ENCODE results near the gene FMN1. TPM values are rescaled to one million over a fixed set of nuclear protein-coding genes. Genes with fewer than 3 reads are reported as not detected.

The FMN1 gene
- total and polyA plus RNA-seq, 5 donors from 2014 or later: 0.32 to 8.9 (median 0.36) TPM; not detected in 2

DNA sequence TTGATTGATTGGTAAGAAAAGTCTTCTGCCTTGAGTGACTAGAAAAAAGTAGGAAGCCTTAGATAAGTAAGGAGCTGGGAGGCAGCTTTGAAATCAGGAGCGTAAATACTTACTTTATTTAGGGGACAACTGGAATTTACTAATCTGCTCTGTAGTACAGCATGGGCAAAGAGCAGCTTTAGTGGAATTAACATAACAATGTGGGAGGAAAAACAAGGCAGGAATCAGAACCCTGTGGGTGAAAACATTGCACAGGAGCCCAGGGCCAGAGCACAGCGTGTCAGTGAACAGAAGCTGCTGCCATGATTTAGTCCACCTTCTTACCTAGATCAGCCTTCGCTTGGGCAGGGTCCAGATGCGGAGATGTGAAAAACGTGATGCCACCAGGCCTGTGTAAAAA, 14.6 kb downstream of the FMN1 start:
- no peak overlapping the region for H3K27ac ChIP-seq (ENCODE audit: insufficient read depth, low read length, poor library complexity, severe bottlenecking)
- no peaks in the 10 kb centered on the region for H3K4me1 Mint-ChIP-seq
- no peak overlapping the region for H3K4me3 Mint-ChIP-seq
- H3K27me3 Mint-ChIP-seq: peaks cover 14% of the 10 kb centered on the region
- no peaks in the 10 kb centered on the region for H3K9me3 ChIP-seq (ENCODE audit: control insufficient read depth in 2 of 2, low read length in 2 of 2)
- H3K27me3 ChIP-seq (ENCODE audit: control insufficient read depth, insufficient read depth, low read length): peaks cover 3% of the 10 kb centered on the region
- no peak overlapping the region for H3K27ac Mint-ChIP-seq
- no peak for DNase-seq
- no peaks in the 10 kb centered on the region for H3K9me3 Mint-ChIP-seq
- H3K4me1 ChIP-seq (ENCODE audit: control insufficient read depth, insufficient read depth, low read length, poor library complexity, severe bottlenecking): no peaks in the 10 kb centered on the region
- H3K36me3 Mint-ChIP-seq: no peaks in the 10 kb centered on the region
- no peak overlapping the region for H3K4me3 ChIP-seq (ENCODE audit: low read depth, low read length)
- H3K36me3 ChIP-seq (ENCODE audit: control insufficient read depth, insufficient read depth, low read length): no peaks in the 10 kb centered on the region
- no peak for ATAC-seq (ENCODE audit: low read depth in 2 of 2)

DNA sequence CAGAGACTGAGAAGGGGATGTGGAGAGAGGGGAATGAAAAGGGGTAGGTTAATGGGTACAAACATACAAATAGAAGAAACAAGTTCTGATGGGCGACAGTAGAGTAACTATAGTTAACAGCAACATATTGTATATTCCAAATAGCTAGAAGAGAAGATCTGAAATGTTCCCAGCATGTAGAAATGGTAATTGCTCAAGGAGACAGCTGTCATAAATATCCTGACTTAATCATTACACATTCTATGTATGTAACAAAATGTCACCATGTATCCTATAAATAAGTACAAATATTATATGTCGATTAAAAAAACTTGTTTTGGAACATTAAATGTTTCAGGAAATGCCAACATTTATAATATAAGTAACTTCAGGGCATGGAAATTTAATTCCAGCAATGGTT, 23.3 kb downstream of the FMN1 start:
- ATAC-seq (ENCODE audit: low read depth in 2 of 2): no peak
- H3K4me1 Mint-ChIP-seq: peaks cover 0 to 1% (median 0%) of the 10 kb centered on the region in 4 donors
- no peaks in the 10 kb centered on the region for H3K4me1 ChIP-seq (ENCODE audit: control insufficient read depth, insufficient read depth, low read length, poor library complexity, severe bottlenecking)
- no peaks in the 10 kb centered on the region for H3K36me3 Mint-ChIP-seq
- H3K4me3 ChIP-seq (ENCODE audit: low read depth, low read length): no peak overlapping the region
- H3K4me3 Mint-ChIP-seq: no peak overlapping the region
- no peaks in the 10 kb centered on the region for H3K9me3 ChIP-seq (ENCODE audit: control insufficient read depth in 2 of 2, low read length in 2 of 2)
- peaks cover 0 to 3% (median 0%) of the 10 kb centered on the region in 7 donors for H3K9me3 Mint-ChIP-seq
- H3K27me3 ChIP-seq (ENCODE audit: control insufficient read depth, insufficient read depth, low read length): peaks cover 7% of the 10 kb centered on the region
- peaks cover 19% of the 10 kb centered on the region for H3K27me3 Mint-ChIP-seq
- DNase-seq: no peak
- H3K36me3 ChIP-seq (ENCODE audit: control insufficient read depth, insufficient read depth, low read length): no peaks in the 10 kb centered on the region
- no peak overlapping the region for H3K27ac ChIP-seq (ENCODE audit: insufficient read depth, low read length, poor library complexity, severe bottlenecking)
- H3K27ac Mint-ChIP-seq: no peak overlapping the region

DNA sequence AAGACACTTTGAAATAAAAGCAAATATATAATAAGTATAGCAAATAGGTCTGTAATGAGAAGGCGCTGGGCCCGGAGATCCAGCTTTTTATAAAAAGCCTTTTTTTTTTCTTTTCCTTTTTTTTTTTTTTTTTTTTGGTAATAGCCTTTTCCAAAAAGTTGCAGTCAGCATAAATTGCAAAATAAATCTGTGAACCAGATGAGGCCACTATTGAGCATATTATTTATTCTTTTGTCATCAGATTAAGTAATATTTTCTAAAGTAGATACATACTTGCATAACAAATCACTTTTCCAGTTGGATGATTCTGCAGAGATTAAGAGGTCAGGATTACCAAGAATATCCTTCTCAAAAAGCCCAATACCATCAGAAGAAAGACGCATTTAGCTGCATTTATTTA, 24.9 kb downstream of the FMN1 start:
- peaks cover 0 to 1% (median 0%) of the 10 kb centered on the region in 4 donors for H3K4me1 Mint-ChIP-seq
- Histone ChIP-seq H3K4me3 (ENCODE audit: low read depth, low read length) (no peak overlapping the region), H3K27me3 (ENCODE audit: control insufficient read depth, insufficient read depth, low read length) (peaks cover 7% of the 10 kb centered on the region), H3K27ac (ENCODE audit: insufficient read depth, low read length, poor library complexity, severe bottlenecking) (no peak overlapping the region), H3K9me3 (ENCODE audit: control insufficient read depth in 2 of 2, low read length in 2 of 2) (no peaks in the 10 kb centered on the region), H3K36me3 (ENCODE audit: control insufficient read depth, insufficient read depth, low read length) (no peaks in the 10 kb centered on the region), H3K4me1 (ENCODE audit: control insufficient read depth, insufficient read depth, low read length, poor library complexity, severe bottlenecking) (no peaks in the 10 kb centered on the region)
- no peak overlapping the region for H3K4me3 Mint-ChIP-seq
- H3K9me3 Mint-ChIP-seq: peaks cover 0 to 3% (median 0%) of the 10 kb centered on the region in 7 donors
- no peak for ATAC-seq (ENCODE audit: low read depth in 2 of 2)
- no peak overlapping the region for H3K27ac Mint-ChIP-seq
- no peaks in the 10 kb centered on the region for H3K36me3 Mint-ChIP-seq
- DNase-seq: no peak
- H3K27me3 Mint-ChIP-seq: peaks cover 19% of the 10 kb centered on the region

DNA sequence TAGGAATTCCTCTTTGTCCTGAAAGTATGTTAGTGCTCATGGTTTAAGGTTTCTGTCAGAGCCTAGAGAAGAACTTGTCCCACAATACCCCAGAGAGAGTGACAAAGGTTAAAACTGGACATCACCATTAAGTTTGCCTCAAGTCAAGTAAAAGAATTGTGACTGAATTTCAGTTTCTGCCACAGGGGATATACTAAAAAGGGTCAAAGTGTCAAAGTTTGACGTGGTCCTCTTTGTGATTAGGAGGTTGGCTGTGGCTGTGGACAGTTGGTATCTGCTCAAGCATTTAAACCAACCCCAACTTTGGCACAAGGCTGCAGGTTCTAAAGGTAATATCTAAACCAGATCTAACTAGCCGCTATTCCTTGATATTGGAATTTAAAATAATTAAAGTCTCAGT, 26.1 kb downstream of the FMN1 start:
- peaks cover 0 to 1% (median 0%) of the 10 kb centered on the region in 4 donors for H3K4me1 Mint-ChIP-seq
- no peak overlapping the region for H3K4me3 ChIP-seq (ENCODE audit: low read depth, low read length)
- H3K27ac ChIP-seq (ENCODE audit: insufficient read depth, low read length, poor library complexity, severe bottlenecking): no peak overlapping the region
- no peak for ATAC-seq (ENCODE audit: low read depth in 2 of 2)
- H3K4me1 ChIP-seq (ENCODE audit: control insufficient read depth, insufficient read depth, low read length, poor library complexity, severe bottlenecking): no peaks in the 10 kb centered on the region
- H3K9me3 Mint-ChIP-seq: peaks cover 0 to 3% (median 0%) of the 10 kb centered on the region in 7 donors
- H3K27ac Mint-ChIP-seq: no peak overlapping the region
- no peaks in the 10 kb centered on the region for H3K36me3 Mint-ChIP-seq
- no peaks in the 10 kb centered on the region for H3K36me3 ChIP-seq (ENCODE audit: control insufficient read depth, insufficient read depth, low read length)
- DNase-seq: no peak
- H3K4me3 Mint-ChIP-seq: no peak overlapping the region
- peaks cover 23% of the 10 kb centered on the region for H3K27me3 Mint-ChIP-seq
- H3K27me3 ChIP-seq (ENCODE audit: control insufficient read depth, insufficient read depth, low read length): peaks cover 13% of the 10 kb centered on the region
- H3K9me3 ChIP-seq (ENCODE audit: control insufficient read depth in 2 of 2, low read length in 2 of 2): no peaks in the 10 kb centered on the region

DNA sequence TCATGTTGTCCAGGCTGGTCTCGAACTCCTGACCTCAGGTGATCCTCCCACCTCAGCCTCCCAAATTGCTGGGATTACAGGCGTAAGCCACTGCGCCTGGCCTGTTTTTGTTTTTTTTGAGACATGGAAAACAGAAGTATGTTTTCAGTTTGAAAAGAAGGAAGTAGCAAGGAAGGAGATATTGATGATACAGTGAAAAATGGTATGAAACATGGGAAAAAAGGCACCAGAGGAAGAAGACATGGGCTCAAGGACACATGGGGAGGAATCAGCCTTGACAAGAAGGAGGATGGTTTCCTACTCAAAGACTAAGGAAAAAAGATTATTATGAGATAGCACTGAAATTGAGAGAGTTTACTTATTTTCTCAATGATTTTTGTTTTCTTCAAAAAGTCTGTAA, 30.7 kb downstream of the FMN1 start:
- H3K4me3 Mint-ChIP-seq: no peak overlapping the region

DNA sequence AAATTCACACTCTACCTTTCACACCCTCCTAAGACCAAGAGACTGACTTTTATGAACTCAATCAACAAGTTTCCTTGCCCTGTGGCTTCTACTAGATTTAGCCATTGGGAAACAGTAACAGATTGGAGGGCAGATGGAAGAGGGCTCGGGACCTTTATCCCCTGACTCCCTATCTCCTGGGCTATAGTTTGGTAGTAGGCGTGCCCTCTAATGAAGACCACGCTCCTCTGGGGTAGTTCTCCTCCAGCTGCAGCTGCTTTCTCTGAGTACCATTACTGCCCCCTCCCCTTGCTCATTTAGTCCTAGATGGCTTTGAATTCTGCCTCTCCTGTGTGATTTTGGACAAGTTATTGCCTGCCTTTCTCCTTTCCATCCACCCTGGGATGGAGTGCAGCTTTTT, 33.3 kb downstream of the FMN1 start:
- Mint-ChIP-seq H3K4me3 (no peak overlapping the region), H3K36me3 (no peaks in the 10 kb centered on the region), H3K9me3 (peaks cover 0 to 3% (median 0%) of the 10 kb centered on the region in 7 donors), H3K27me3 (peaks cover 21% of the 10 kb centered on the region), H3K4me1 (peaks cover 0 to 4% (median 1%) of the 10 kb centered on the region in 4 donors), H3K27ac (no peak overlapping the region)
- Histone ChIP-seq H3K36me3 (ENCODE audit: control insufficient read depth, insufficient read depth, low read length) (no peaks in the 10 kb centered on the region), H3K4me3 (ENCODE audit: low read depth, low read length) (no peak overlapping the region), H3K27me3 (ENCODE audit: control insufficient read depth, insufficient read depth, low read length) (peaks cover 7% of the 10 kb centered on the region), H3K27ac (ENCODE audit: insufficient read depth, low read length, poor library complexity, severe bottlenecking) (no peak overlapping the region), H3K4me1 (ENCODE audit: control insufficient read depth, insufficient read depth, low read length, poor library complexity, severe bottlenecking) (no peaks in the 10 kb centered on the region), H3K9me3 (ENCODE audit: control insufficient read depth in 2 of 2, low read length in 2 of 2) (no peaks in the 10 kb centered on the region)
- DNase-seq (no peak), ATAC-seq (ENCODE audit: low read depth in 2 of 2) (no peak)

More for the DNA sequence above, 30.7 kb downstream of the FMN1 start:
- H3K27ac ChIP-seq (ENCODE audit: insufficient read depth, low read length, poor library complexity, severe bottlenecking): no peak overlapping the region
- Mint-ChIP-seq H3K4me1 (peaks cover 0 to 4% (median 1%) of the 10 kb centered on the region in 4 donors), H3K36me3 (no peaks in the 10 kb centered on the region), H3K27ac (no peak overlapping the region), H3K27me3 (peaks cover 31% of the 10 kb centered on the region), H3K9me3 (peaks cover 0 to 3% (median 0%) of the 10 kb centered on the region in 7 donors)
- H3K27me3 ChIP-seq (ENCODE audit: control insufficient read depth, insufficient read depth, low read length): peaks cover 11% of the 10 kb centered on the region
- H3K4me3 ChIP-seq (ENCODE audit: low read depth, low read length): no peak overlapping the region
- ATAC-seq (ENCODE audit: low read depth in 2 of 2): no peak
- H3K9me3 ChIP-seq (ENCODE audit: control insufficient read depth in 2 of 2, low read length in 2 of 2): no peaks in the 10 kb centered on the region
- H3K36me3 ChIP-seq (ENCODE audit: control insufficient read depth, insufficient read depth, low read length): no peaks in the 10 kb centered on the region
- no peak for DNase-seq
- H3K4me1 ChIP-seq (ENCODE audit: control insufficient read depth, insufficient read depth, low read length, poor library complexity, severe bottlenecking): no peaks in the 10 kb centered on the region

DNA sequence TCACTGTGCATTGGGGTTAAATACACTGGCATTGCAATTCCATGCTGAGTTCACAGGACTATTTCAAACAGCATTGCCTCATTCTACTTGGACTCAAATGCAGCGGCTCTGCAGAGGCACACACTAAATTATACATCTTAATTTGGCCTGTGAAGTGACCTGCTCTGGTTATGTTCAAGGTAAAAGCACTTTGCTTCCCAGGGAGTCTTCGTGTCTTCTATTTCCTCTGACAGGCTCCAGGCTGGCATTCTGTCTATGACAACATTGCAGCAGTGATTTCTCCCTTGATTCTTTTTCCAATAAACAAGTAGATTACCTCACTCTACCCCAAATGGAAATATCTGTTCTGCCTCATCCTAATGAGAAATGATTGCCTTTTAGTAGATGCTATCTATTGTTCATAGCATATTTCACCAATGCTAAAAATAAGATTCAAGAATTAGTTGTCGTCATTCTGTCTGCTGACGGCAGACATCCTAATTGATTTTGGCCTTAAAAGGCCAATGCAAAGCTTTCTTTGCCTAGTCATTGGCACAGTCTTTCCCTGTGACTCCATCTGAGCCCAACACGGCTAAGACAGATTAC, 33.8 kb downstream of the FMN1 start:
- ATAC-seq (ENCODE audit: low read depth in 2 of 2) (no peak), DNase-seq (no peak)
- peaks cover 0 to 5% (median 0%) of the 10 kb centered on the region in 7 donors for H3K9me3 Mint-ChIP-seq
- H3K4me1 ChIP-seq (ENCODE audit: control insufficient read depth, insufficient read depth, low read length, poor library complexity, severe bottlenecking): no peaks in the 10 kb centered on the region
- H3K36me3 Mint-ChIP-seq: no peaks in the 10 kb centered on the region
- no peak overlapping the region for H3K4me3 Mint-ChIP-seq
- no peaks in the 10 kb centered on the region for H3K9me3 ChIP-seq (ENCODE audit: control insufficient read depth in 2 of 2, low read length in 2 of 2)
- H3K36me3 ChIP-seq (ENCODE audit: control insufficient read depth, insufficient read depth, low read length): no peaks in the 10 kb centered on the region
- H3K4me1 Mint-ChIP-seq: peaks cover 0 to 4% (median 1%) of the 10 kb centered on the region in 4 donors
- H3K27me3 ChIP-seq (ENCODE audit: control insufficient read depth, insufficient read depth, low read length): peaks cover 7% of the 10 kb centered on the region
- peaks cover 25% of the 10 kb centered on the region for H3K27me3 Mint-ChIP-seq
- no peak overlapping the region for H3K27ac Mint-ChIP-seq
- H3K27ac ChIP-seq (ENCODE audit: insufficient read depth, low read length, poor library complexity, severe bottlenecking): no peak overlapping the region
- H3K4me3 ChIP-seq (ENCODE audit: low read depth, low read length): no peak overlapping the region

Data from CD4-positive, CD25-positive, alpha-beta regulatory T cell (primary cell).